ENCODE data around the gene NOP9.

DNA sequence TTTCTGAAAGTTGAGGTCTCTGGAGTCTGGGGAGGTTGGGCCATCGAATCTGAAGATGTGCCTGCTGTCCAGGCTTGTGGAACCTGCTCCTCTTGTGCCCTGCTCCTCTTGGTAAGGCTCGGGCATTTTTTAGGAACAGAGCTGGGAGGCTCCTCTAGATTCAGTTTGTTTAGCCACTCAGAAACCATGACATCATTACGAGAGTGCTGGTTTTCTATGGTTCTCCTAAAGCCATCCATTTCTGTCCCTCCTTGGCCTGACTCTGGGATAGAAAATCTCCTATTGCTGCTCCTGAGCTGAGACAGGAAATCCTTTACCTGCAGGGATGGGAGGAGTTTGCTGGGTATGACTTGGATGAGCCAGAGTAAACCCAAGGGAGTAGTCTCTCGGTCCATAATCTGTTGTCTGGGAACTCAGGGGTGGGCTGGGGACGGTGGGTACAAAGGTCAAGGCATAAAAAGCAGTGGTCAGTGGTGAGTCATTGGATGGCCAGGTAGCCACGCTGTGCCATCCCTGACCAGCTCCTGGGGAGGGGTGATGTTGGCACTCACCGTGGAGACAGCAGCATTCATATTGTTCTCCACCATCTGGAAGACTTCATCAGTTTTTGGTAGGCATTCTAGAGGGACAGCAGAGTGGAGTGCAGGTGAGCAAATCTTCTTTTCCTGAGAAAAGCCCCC lies 37.6 kb downstream of the NOP9 start:
- TF ChIP-seq, protein P1, sequence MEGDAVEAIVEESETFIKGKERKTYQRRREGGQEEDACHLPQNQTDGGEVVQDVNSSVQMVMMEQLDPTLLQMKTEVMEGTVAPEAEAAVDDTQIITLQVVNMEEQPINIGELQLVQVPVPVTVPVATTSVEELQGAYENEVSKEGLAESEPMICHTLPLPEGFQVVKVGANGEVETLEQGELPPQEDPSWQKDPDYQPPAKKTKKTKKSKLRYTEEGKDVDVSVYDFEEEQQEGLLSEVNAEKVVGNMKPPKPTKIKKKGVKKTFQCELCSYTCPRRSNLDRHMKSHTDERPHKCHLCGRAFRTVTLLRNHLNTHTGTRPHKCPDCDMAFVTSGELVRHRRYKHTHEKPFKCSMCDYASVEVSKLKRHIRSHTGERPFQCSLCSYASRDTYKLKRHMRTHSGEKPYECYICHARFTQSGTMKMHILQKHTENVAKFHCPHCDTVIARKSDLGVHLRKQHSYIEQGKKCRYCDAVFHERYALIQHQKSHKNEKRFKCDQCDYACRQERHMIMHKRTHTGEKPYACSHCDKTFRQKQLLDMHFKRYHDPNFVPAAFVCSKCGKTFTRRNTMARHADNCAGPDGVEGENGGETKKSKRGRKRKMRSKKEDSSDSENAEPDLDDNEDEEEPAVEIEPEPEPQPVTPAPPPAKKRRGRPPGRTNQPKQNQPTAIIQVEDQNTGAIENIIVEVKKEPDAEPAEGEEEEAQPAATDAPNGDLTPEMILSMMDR (IDR thresholded peaks at IDR 0.05): no peak
- TF ChIP-seq POLR2AphosphoS5 (IDR thresholded peaks at IDR 0.05): no peak
- TF ChIP-seq EP300 (IDR thresholded peaks at IDR 0.05; ENCODE audit: low read depth): no peak
- TF ChIP-seq POLR2A (IDR thresholded peaks at IDR 0.05): no peak

Data from transverse colon (tissue), 4 donors.